H9 (cell line): ENCODE measurements around the gene PCNX3. TPM values are rescaled to one million over a fixed set of nuclear protein-coding genes. Genes with fewer than 3 reads are reported as not detected.

ENCODE experiments used
- DNase-seq: peaks from one replicate; pipeline ENCODE4 v3.0.0-alpha.2; 2017
- H2AFZ ChIP-seq: one replicate; pipeline ENCODE4 v1.6.1; 2013; ENCODE audit warnings: mild to moderate bottlenecking, low read length, control low read depth, moderate library complexity
- H2AK5ac ChIP-seq: 2 replicates; pipeline ENCODE4 v1.6.1; 2013; ENCODE audit warnings: low read length, control low read depth, mixed read lengths; ENCODE audit not compliant: insufficient read length
- H2BK120ac ChIP-seq: one replicate; pipeline ENCODE4 v1.6.1; 2013; ENCODE audit warnings: low read depth, mild to moderate bottlenecking, low read length, control low read depth, inconsistent platforms; ENCODE audit not compliant: poor library complexity, severe bottlenecking
- H2BK12ac ChIP-seq: 2 replicates; pipeline ENCODE4 v1.6.1; 2013; ENCODE audit warnings: low read length, control low read depth, mixed read lengths, low read depth; ENCODE audit not compliant: insufficient read length
- H2BK15ac ChIP-seq: 2 replicates; pipeline ENCODE4 v1.6.1; 2013; ENCODE audit warnings: low read depth, low read length, control low read depth
- H2BK20ac ChIP-seq: one replicate; pipeline ENCODE4 v1.6.1; 2013; ENCODE audit warnings: low read depth, mild to moderate bottlenecking, low read length, control low read depth, inconsistent platforms; ENCODE audit not compliant: poor library complexity, severe bottlenecking
- H2BK5ac ChIP-seq: 2 replicates; pipeline ENCODE4 v1.6.1; 2013; ENCODE audit warnings: low read length, control low read depth, mixed read lengths; ENCODE audit not compliant: insufficient read length
- H3K14ac ChIP-seq: 2 replicates; pipeline ENCODE4 v1.6.1; 2013; ENCODE audit warnings: low read length, control low read depth; ENCODE audit not compliant: insufficient read depth
- H3K18ac ChIP-seq: 2 replicates; pipeline ENCODE4 v1.6.1; 2013; ENCODE audit warnings: low read depth, mild to moderate bottlenecking, mixed read lengths, low read length, control low read depth; ENCODE audit not compliant: insufficient read length
- H3K23ac ChIP-seq: 2 replicates; pipeline ENCODE4 v1.6.1; 2013; ENCODE audit warnings: low read length, control low read depth, mixed read lengths, low read depth; ENCODE audit not compliant: insufficient read length
- H3K23me2 ChIP-seq: 2 replicates; pipeline ENCODE4 v1.6.1; 2013; ENCODE audit warnings: low read depth, mild to moderate bottlenecking, mixed read lengths, low read length, control low read depth; ENCODE audit not compliant: insufficient read length, poor library complexity, severe bottlenecking
- H3K27ac ChIP-seq: 2 replicates; pipeline ENCODE4 v1.5.1; 2013; ENCODE audit warnings: low read length, control low read depth, mixed read lengths, low read depth; ENCODE audit not compliant: insufficient read length
- H3K27me3 ChIP-seq: 2 replicates; pipeline ENCODE4 v1.6.1; 2013; ENCODE audit warnings: low read length, control low read depth, inconsistent platforms; ENCODE audit not compliant: insufficient read depth
- H3K4ac ChIP-seq: 2 replicates; pipeline ENCODE4 v1.6.1; 2013; ENCODE audit warnings: low read depth, mild to moderate bottlenecking, control low read depth, inconsistent platforms, low read length, moderate library complexity
- H3K4me1 ChIP-seq: 2 replicates; pipeline ENCODE4 v1.6.1; 2013; ENCODE audit warnings: low read length, control low read depth, inconsistent platforms; ENCODE audit not compliant: insufficient read depth
- H3K4me2 ChIP-seq: 2 replicates; pipeline ENCODE4 v1.6.1; 2013; ENCODE audit warnings: low read length, control low read depth, mixed read lengths; ENCODE audit not compliant: insufficient read length, insufficient read depth
- H3K56ac ChIP-seq: 2 replicates; pipeline ENCODE4 v1.6.1; 2013; ENCODE audit warnings: low read depth, mild to moderate bottlenecking, mixed read lengths, low read length, control low read depth; ENCODE audit not compliant: insufficient read length
- H3K79me1 ChIP-seq: 2 replicates; pipeline ENCODE4 v1.6.1; 2013; ENCODE audit warnings: low read depth, mild to moderate bottlenecking, moderate library complexity, low read length, control low read depth, inconsistent platforms; ENCODE audit not compliant: insufficient read depth, poor library complexity, severe bottlenecking
- H3K79me2 ChIP-seq: 2 replicates; pipeline ENCODE4 v1.6.1; 2013; ENCODE audit warnings: low read length, control low read depth, inconsistent platforms; ENCODE audit not compliant: insufficient read depth
- H3K9ac ChIP-seq: 2 replicates; pipeline ENCODE4 v1.6.1; 2013; ENCODE audit warnings: low read length, control low read depth, mixed read lengths; ENCODE audit not compliant: insufficient read length; ENCODE audit errors: extremely low read depth
- H3K9me3 ChIP-seq: one replicate; pipeline ENCODE4 v1.6.1; 2013; ENCODE audit warnings: low read depth, low read length, inconsistent platforms; ENCODE audit not compliant: control insufficient read depth
- H3T11ph ChIP-seq: one replicate; pipeline ENCODE4 v1.6.1; 2013; ENCODE audit warnings: mild to moderate bottlenecking, low read length, control low read depth, inconsistent platforms
- H4K20me1 ChIP-seq: one replicate; pipeline ENCODE4 v1.6.1; 2013; ENCODE audit not compliant: control insufficient read depth, insufficient read length, insufficient read depth
- H4K5ac ChIP-seq: 2 replicates; pipeline ENCODE4 v1.6.1; 2013; ENCODE audit warnings: low read depth, mild to moderate bottlenecking, mixed read lengths, low read length, control low read depth; ENCODE audit not compliant: insufficient read length
- H4K8ac ChIP-seq: replicated peaks from 2 replicates; pipeline ENCODE4 v1.6.1; 2013; ENCODE audit warnings: low read length, control low read depth, mixed read lengths, low read depth; ENCODE audit not compliant: insufficient read length
- H4K91ac ChIP-seq: 2 replicates; pipeline ENCODE4 v1.6.1; 2013; ENCODE audit warnings: low read depth, mild to moderate bottlenecking, moderate library complexity, mixed read lengths, low read length, control low read depth; ENCODE audit not compliant: insufficient read length
- H3K27ac Mint-ChIP-seq, 3 experiments: 2 replicates in 2 of 3; 3 replicates in 1 of 3; pipeline ENCODE4 v1.8.0; 2020 to 2021; ENCODE audit warnings: mixed read lengths in 3 of 3, mild to moderate bottlenecking in 1 of 3, moderate library complexity in 1 of 3
- H3K27me3 Mint-ChIP-seq: 2 replicates; pipeline ENCODE4 v1.8.0; 2021; ENCODE audit warnings: low read depth, mild to moderate bottlenecking, moderate library complexity, mixed read lengths
- H3K36me3 Mint-ChIP-seq, 3 experiments: 2 replicates in 2 of 3; 3 replicates in 1 of 3; pipeline ENCODE4 v1.8.0; 2020 to 2021; ENCODE audit warnings: low read depth in 3 of 3, mixed read lengths in 3 of 3; ENCODE audit not compliant: insufficient read depth in 1 of 3
- H3K4me1 Mint-ChIP-seq, 2 experiments: 2 replicates each; pipeline ENCODE4 v1.8.0; 2020; ENCODE audit warnings: mixed read lengths in 2 of 2
- H3K4me3 Mint-ChIP-seq, 2 experiments: 2 replicates in 1 of 2; 3 replicates in 1 of 2; pipeline ENCODE4 v1.8.0; 2020 to 2021; ENCODE audit warnings: mild to moderate bottlenecking in 2 of 2, mixed read lengths in 2 of 2, moderate library complexity in 1 of 2
- H3K9me3 Mint-ChIP-seq, 2 experiments: 2 replicates in 1 of 2; 3 replicates in 1 of 2; pipeline ENCODE4 v1.8.0; 2020; ENCODE audit warnings: mild to moderate bottlenecking in 2 of 2, mixed read lengths in 2 of 2, moderate library complexity in 1 of 2
- CTCF ChIP-seq: fragments of 200-600 bp; sonication (generic); conservative IDR thresholded peaks from 3 replicates; pipeline ENCODE4 v1.8.0; 2021; ENCODE audit warnings: antibody characterized with exemption, mild to moderate bottlenecking
- WGBS: extraction: QIAGEN DNeasy Blood & Tissue Kit; methylation state at CpG from one replicate; pipeline ENCODE4 v1.1.7; 2013; ENCODE audit warnings: missing lambda C conversion rate, low lambda C conversion rate, mixed read lengths; ENCODE audit not compliant: insufficient read length; ENCODE audit errors: extremely low coverage; 5-methylcytosine and 5-hydroxymethylcytosine counted together
- total RNA-seq: library from RNA; stranded (reverse); gene quantifications from 2 replicates; pipeline ENCODE4 v1.2.1, GENCODE V29; 2021

The PCNX3 gene
- total RNA-seq, 1 experiment from 2014 or later = 50.5 TPM

DNA sequence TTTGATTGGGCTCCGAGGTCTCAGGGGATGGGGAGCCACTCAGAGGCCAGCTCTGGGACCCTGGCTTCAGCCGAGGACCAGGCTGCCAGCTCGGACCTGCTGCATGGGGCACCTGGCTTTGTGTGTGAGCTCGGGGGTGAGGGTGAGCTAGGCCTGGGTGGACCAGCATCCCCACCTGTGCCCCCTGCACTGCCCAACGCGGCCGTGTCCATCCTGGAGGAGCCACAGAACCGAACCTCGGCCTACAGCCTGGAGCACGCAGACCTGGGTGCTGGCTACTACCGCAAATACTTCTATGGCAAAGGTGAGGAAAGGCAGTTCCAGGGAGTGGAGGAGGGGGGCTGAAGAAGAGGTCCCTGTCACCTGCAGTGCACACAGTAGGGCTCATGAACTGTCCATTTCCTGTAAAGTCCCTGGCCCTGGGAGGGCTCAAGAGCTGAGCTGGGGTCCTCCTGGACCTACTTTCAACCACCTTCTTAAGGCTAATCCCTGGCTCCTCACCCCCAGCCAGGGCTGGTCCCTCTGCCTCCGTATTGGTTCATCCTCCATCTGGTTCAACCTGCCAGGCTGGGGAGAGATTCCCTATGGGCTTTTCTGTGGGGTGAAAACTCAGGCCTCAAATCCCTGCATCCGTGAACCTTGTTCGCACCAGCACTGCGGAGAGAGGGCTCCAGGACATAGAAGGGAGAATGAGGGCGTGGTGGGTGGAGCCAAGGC, 25.9 kb downstream of the PCNX3 start:
- Histone ChIP-seq H4K20me1 (peaks cover 5% of the 10 kb centered on the region), H3K79me2 (no peaks in the 10 kb centered on the region), H3K79me1 (no peaks in the 10 kb centered on the region), H3K9ac (no peak overlapping the region), H3K23me2 (peaks cover 13% of the 10 kb centered on the region), H3K4ac (no peak overlapping the region), H3T11ph (no peak overlapping the region), H3K23ac (no peak overlapping the region), H2BK12ac (no peak overlapping the region), H3K27ac (no peak overlapping the region), H3K4me2 (peak overlapping the region; percentile 64), H2BK15ac (no peak overlapping the region), H3K9me3 (no peaks in the 10 kb centered on the region), H4K5ac (no peak overlapping the region), H2BK20ac (no peak overlapping the region), H3K18ac (no peak overlapping the region), H3K4me1 (peaks cover 5% of the 10 kb centered on the region; the same call in 1 of the 2 replicates), H3K56ac (no peak overlapping the region), H3K27me3 (no peaks in the 10 kb centered on the region), H2BK120ac (no peak overlapping the region), H3K14ac (no peak overlapping the region), H2BK5ac (no peak overlapping the region), H4K8ac (no peak overlapping the region), H2AK5ac (no peak overlapping the region), H4K91ac (no peak overlapping the region), H2AFZ (no peak overlapping the region)
- Mint-ChIP-seq H3K4me3 (peak overlapping the region in 1 of 2 experiments; percentile 87; a peak in 3 of 5 replicates), H3K36me3 (peaks cover 5 to 10% (median 7%) of the 10 kb centered on the region in 3 experiments; a peak in 6 of 7 replicates), H3K9me3 (no peaks in the 10 kb centered on the region), H3K27ac (peak overlapping the region; percentile 67 to 90 (median 88); a peak in 6 of 7 replicates), H3K4me1 (peaks cover 34 to 40% of the 10 kb centered on the region in 2 experiments), H3K27me3 (no peaks in the 10 kb centered on the region)
- no peak for DNase-seq
- WGBS = no CpG with 5 or more reads among the region's 16 CpGs
- TF ChIP-seq CTCF = no peak
